ENCODE measurements around the gene INPP5B. TPM values are rescaled to one million over a fixed set of nuclear protein-coding genes. Genes with fewer than 3 reads are reported as not detected.

INPP5B gene
- total and polyA plus RNA-seq, 4 donors: 9.2 to 40.8 (median 27.2) TPM

GRCh38 chr1:37890378-37891014 is 56.4 kb downstream of the INPP5B start:
- WGBS, 2 donors: 23 to 40% methylated on average over 4 of the region's 4 CpGs
- H3K9me3 ChIP-seq (ENCODE audit: control insufficient read depth in 4 of 4, insufficient read depth in 3 of 4, low read length in 3 of 4): no peaks in the 10 kb centered on the region
- no peak overlapping the region for H3K27ac ChIP-seq (ENCODE audit: low read depth in 1 of 2, low read length in 1 of 2)
- ATAC-seq (ENCODE audit: insufficient read depth, low FRiP score) (peak; percentile 37), DNase-seq (peak in 2 of 3 donors; percentile 53 to 57)
- H3K4me1 ChIP-seq (ENCODE audit: control insufficient read depth in 5 of 5, insufficient read depth in 5 of 5, low read length in 5 of 5): peaks cover 0 to 4% (median 0%) of the 10 kb centered on the region in 5 donors
- no peaks in the 10 kb centered on the region for H3K27me3 ChIP-seq (ENCODE audit: control insufficient read depth in 3 of 3, insufficient read depth in 3 of 3, low read length in 2 of 3)
- peak; percentile 50 for TF ChIP-seq CTCF (IDR thresholded peaks at IDR 0.05; ENCODE audit: control extremely low read depth, extremely low read depth)
- peaks cover 20 to 32% (median 23%) of the 10 kb centered on the region in 4 donors for H3K36me3 ChIP-seq (ENCODE audit: control insufficient read depth in 4 of 4, insufficient read depth in 4 of 4, low read length in 4 of 4)
- no peak overlapping the region for H3K4me3 ChIP-seq
- no peak overlapping the region for H3K9ac ChIP-seq (ENCODE audit: insufficient read depth in 1 of 2, low read length in 2 of 2)

- Histone ChIP-seq H3K9ac (ENCODE audit: insufficient read depth in 1 of 2, low read length in 2 of 2) (no peak overlapping the region), H3K4me1 (ENCODE audit: control insufficient read depth in 5 of 5, insufficient read depth in 5 of 5, low read length in 5 of 5) (peaks cover 0 to 4% (median 0%) of the 10 kb centered on the region in 5 donors), H3K27ac (ENCODE audit: low read depth in 1 of 2, low read length in 1 of 2) (no peak overlapping the region), H3K9me3 (ENCODE audit: control insufficient read depth in 4 of 4, insufficient read depth in 3 of 4, low read length in 3 of 4) (no peaks in the 10 kb centered on the region), H3K36me3 (ENCODE audit: control insufficient read depth in 4 of 4, insufficient read depth in 4 of 4, low read length in 4 of 4) (peaks cover 31 to 38% (median 31%) of the 10 kb centered on the region in 4 donors), H3K27me3 (ENCODE audit: control insufficient read depth in 3 of 3, insufficient read depth in 3 of 3, low read length in 2 of 3) (no peaks in the 10 kb centered on the region), H3K4me3 (no peak overlapping the region)
- TF ChIP-seq CTCF (IDR thresholded peaks at IDR 0.05; ENCODE audit: control extremely low read depth, extremely low read depth): no peak
- DNase-seq (peak in 1 of 3 donors; percentile 25), ATAC-seq (ENCODE audit: insufficient read depth, low FRiP score) (no peak)
- 83 to 96% methylated on average over 6 of the region's 6 CpGs for WGBS, 2 donors
Measured at GRCh38 chr1:37888022-37888700, 58.7 kb downstream of the INPP5B start.

GRCh38 chr1:37884145-37884544 is 62.7 kb downstream of the INPP5B start:
- Histone ChIP-seq H3K4me1 (ENCODE audit: control insufficient read depth in 5 of 5, insufficient read depth in 5 of 5, low read length in 5 of 5) (peaks cover 0 to 4% (median 0%) of the 10 kb centered on the region in 5 donors), H3K27ac (ENCODE audit: low read depth in 1 of 2, low read length in 1 of 2) (no peak overlapping the region), H3K4me3 (no peak overlapping the region), H3K36me3 (ENCODE audit: control insufficient read depth in 4 of 4, insufficient read depth in 4 of 4, low read length in 4 of 4) (peaks cover 41 to 60% (median 44%) of the 10 kb centered on the region in 4 donors), H3K9ac (ENCODE audit: insufficient read depth in 1 of 2, low read length in 2 of 2) (no peak overlapping the region), H3K9me3 (ENCODE audit: control insufficient read depth in 4 of 4, insufficient read depth in 3 of 4, low read length in 3 of 4) (no peaks in the 10 kb centered on the region), H3K27me3 (ENCODE audit: control insufficient read depth in 3 of 3, insufficient read depth in 3 of 3, low read length in 2 of 3) (no peaks in the 10 kb centered on the region)
- TF ChIP-seq CTCF (IDR thresholded peaks at IDR 0.05; ENCODE audit: control extremely low read depth, extremely low read depth): no peak
- WGBS, 2 donors: 89 to 91% methylated on average over 3 of the region's 3 CpGs
- ATAC-seq (ENCODE audit: insufficient read depth, low FRiP score) (no peak), DNase-seq (no peak)

Data from lung (tissue), 12 donors.